Mesendoderm (in vitro differentiated cells): Measurements from ENCODE around the gene ADCY4. TPM values are rescaled to one million over a fixed set of nuclear protein-coding genes. Genes with fewer than 3 reads are reported as not detected.

Experiments used
- DNase-seq: peaks from one replicate; pipeline ENCODE4 v3.0.0; 2013
- H2AK5ac ChIP-seq: 2 replicates; pipeline ENCODE4 v1.6.1; 2013; ENCODE audit warnings: low read length, inconsistent platforms
- H2BK120ac ChIP-seq: 2 replicates; pipeline ENCODE4 v1.6.1; 2013; ENCODE audit warnings: low read depth, mild to moderate bottlenecking, low read length, moderate library complexity, mixed read lengths
- H2BK15ac ChIP-seq: replicated peaks from 2 replicates; pipeline ENCODE4 v1.6.1; 2013; ENCODE audit warnings: low read depth, mild to moderate bottlenecking, moderate library complexity
- H2BK5ac ChIP-seq: 2 replicates; pipeline ENCODE4 v1.6.1; 2013; ENCODE audit warnings: low read length, inconsistent platforms
- H3K18ac ChIP-seq: 2 replicates; pipeline ENCODE4 v1.6.1; 2013; ENCODE audit warnings: mild to moderate bottlenecking, low read length, mixed read lengths
- H3K23ac ChIP-seq: one replicate; pipeline ENCODE4 v1.6.1; 2013; ENCODE audit warnings: low read length
- H3K27ac ChIP-seq: 2 replicates; pipeline ENCODE4 v1.5.1; 2013; ENCODE audit warnings: low read depth, mild to moderate bottlenecking, inconsistent platforms, low read length, moderate library complexity
- H3K27me3 ChIP-seq: 2 replicates; pipeline ENCODE4 v1.6.1; 2013; ENCODE audit warnings: low read length, control low read depth, mild to moderate bottlenecking, inconsistent platforms; ENCODE audit not compliant: insufficient read depth, poor library complexity
- H3K36me3 ChIP-seq: 2 replicates; pipeline ENCODE4 v1.6.1; 2013; ENCODE audit warnings: low read length, inconsistent platforms; ENCODE audit not compliant: control insufficient read depth, insufficient read depth
- H3K4ac ChIP-seq: one replicate; pipeline ENCODE4 v1.6.1; 2013; ENCODE audit warnings: low read depth, mild to moderate bottlenecking, low read length, moderate library complexity
- H3K4me1 ChIP-seq: 2 replicates; pipeline ENCODE4 v1.6.1; 2013; ENCODE audit warnings: low read depth, low read length, inconsistent platforms; ENCODE audit not compliant: control insufficient read depth
- H3K4me2 ChIP-seq: 2 replicates; pipeline ENCODE4 v1.6.1; 2013; ENCODE audit warnings: low read length
- H3K4me3 ChIP-seq: 2 replicates; pipeline ENCODE4 v1.5.1; 2013; ENCODE audit warnings: mild to moderate bottlenecking, low read length
- H3K56ac ChIP-seq: one replicate; pipeline ENCODE4 v1.6.1; 2013; ENCODE audit warnings: low read length
- H3K79me1 ChIP-seq: 2 replicates; pipeline ENCODE4 v1.6.1; 2013; ENCODE audit warnings: low read length, inconsistent platforms
- H3K79me2 ChIP-seq: 2 replicates; pipeline ENCODE4 v1.6.1; 2013; ENCODE audit warnings: mild to moderate bottlenecking, low read length; ENCODE audit not compliant: control insufficient read depth, insufficient read depth
- H3K9ac ChIP-seq: 2 replicates; pipeline ENCODE4 v1.6.1; 2013; ENCODE audit warnings: low read length, inconsistent platforms
- H4K5ac ChIP-seq: one replicate; pipeline ENCODE4 v1.6.1; 2013; ENCODE audit warnings: low read length
- H4K8ac ChIP-seq: one replicate; pipeline ENCODE4 v1.6.1; 2013; ENCODE audit warnings: low read depth, mild to moderate bottlenecking, control low read depth, low read length, moderate library complexity
- WGBS: extraction: QIAGEN DNeasy Blood & Tissue Kit; methylation state at CpG from one replicate; pipeline ENCODE4 v1.1.7; 2013; ENCODE audit warnings: low lambda C conversion rate, missing lambda C conversion rate; ENCODE audit not compliant: insufficient coverage; ENCODE audit errors: extremely low coverage; 5-methylcytosine and 5-hydroxymethylcytosine counted together
- polyA plus RNA-seq, 2 experiments: library from polyadenylated mRNA; stranded (reverse); fragments of 200-250 nt; gene quantifications; one replicate each; pipeline ENCODE4 v1.2.3, GENCODE V29; 2013

The ADCY4 gene
- 0.06 TPM for polyA plus RNA-seq (2013, experiment 1 of 2)
- polyA plus RNA-seq (2013, experiment 2 of 2): 0.08 TPM

GRCh38 chr14:24334431-24335291, at the start of gene ADCY4:
TSS of gene ADCY4 (minus strand) at chr14:24335071. CDS start at chr14:24334652, 419 bp downstream.
- Histone ChIP-seq H3K9ac (peak within 1 kb of the TSS; percentile 42), H2BK15ac (no peak within 1 kb of the TSS), H2BK5ac (no peak within 1 kb of the TSS), H3K27me3 (peaks cover 40% of the 10 kb centered on the region), H3K79me2 (no peaks in the 10 kb centered on the region), H4K5ac (no peak within 1 kb of the TSS), H3K18ac (no peak within 1 kb of the TSS), H3K4ac (no peak within 1 kb of the TSS), H3K27ac (no peak within 1 kb of the TSS), H2AK5ac (no peak within 1 kb of the TSS), H3K4me3 (peak within 1 kb of the TSS; percentile 32), H3K4me1 (peaks cover 2% of the 10 kb centered on the region), H3K23ac (no peak within 1 kb of the TSS), H2BK120ac (no peak within 1 kb of the TSS), H3K56ac (peak within 1 kb of the TSS; percentile 83), H3K79me1 (no peaks in the 10 kb centered on the region), H3K4me2 (peak within 1 kb of the TSS; percentile 90), H3K36me3 (no peaks in the 10 kb centered on the region), H4K8ac (no peak within 1 kb of the TSS)
- WGBS: no CpG with 5 or more reads among the region's 65 CpGs
- no peak for DNase-seq

- no peaks in the 10 kb centered on the region for H3K79me1 ChIP-seq
- H2BK120ac ChIP-seq: no peak overlapping the region
- no peaks in the 10 kb centered on the region for H3K36me3 ChIP-seq
- no peaks in the 10 kb centered on the region for H3K4me1 ChIP-seq
- no peak overlapping the region for H2AK5ac ChIP-seq
- no peak overlapping the region for H3K4me2 ChIP-seq
- H3K18ac ChIP-seq: no peak overlapping the region
- H3K79me2 ChIP-seq: no peaks in the 10 kb centered on the region
- no peak overlapping the region for H3K4ac ChIP-seq
- no peak for DNase-seq
- no peak overlapping the region for H3K27ac ChIP-seq
- no CpG with 5 or more reads among the region's 4 CpGs for WGBS
- H3K4me3 ChIP-seq: no peak overlapping the region
- H3K56ac ChIP-seq: no peak overlapping the region
- no peak overlapping the region for H3K9ac ChIP-seq
- H4K8ac ChIP-seq: no peak overlapping the region
- no peaks in the 10 kb centered on the region for H3K27me3 ChIP-seq
- no peak overlapping the region for H2BK15ac ChIP-seq
- no peak overlapping the region for H3K23ac ChIP-seq
- no peak overlapping the region for H2BK5ac ChIP-seq
- no peak overlapping the region for H4K5ac ChIP-seq
Observed at GRCh38 chr14:24384169-24384568, 49.3 kb upstream of the ADCY4 start.

GRCh38 chr14:24382064-24382371, 47.1 kb upstream of the ADCY4 start:
- no peak overlapping the region for H3K4me2 ChIP-seq
- no peak overlapping the region for H2AK5ac ChIP-seq
- no CpG with 5 or more reads among the region's 4 CpGs for WGBS
- H3K36me3 ChIP-seq: no peaks in the 10 kb centered on the region
- H2BK5ac ChIP-seq: no peak overlapping the region
- no peaks in the 10 kb centered on the region for H3K79me1 ChIP-seq
- H4K5ac ChIP-seq: no peak overlapping the region
- H3K9ac ChIP-seq: no peak overlapping the region
- no peaks in the 10 kb centered on the region for H3K27me3 ChIP-seq
- H3K79me2 ChIP-seq: no peaks in the 10 kb centered on the region
- H3K18ac ChIP-seq: no peak overlapping the region
- no peak overlapping the region for H3K4me3 ChIP-seq
- no peak overlapping the region for H3K4ac ChIP-seq
- H2BK15ac ChIP-seq: no peak overlapping the region
- no peak overlapping the region for H3K23ac ChIP-seq
- no peaks in the 10 kb centered on the region for H3K4me1 ChIP-seq
- H2BK120ac ChIP-seq: no peak overlapping the region
- no peak overlapping the region for H3K27ac ChIP-seq
- no peak overlapping the region for H3K56ac ChIP-seq
- H4K8ac ChIP-seq: no peak overlapping the region
- no peak for DNase-seq

GRCh38 chr14:24381363-24382063, 46.6 kb upstream of the ADCY4 start:
- Histone ChIP-seq H2AK5ac (no peak overlapping the region), H4K5ac (no peak overlapping the region), H2BK120ac (no peak overlapping the region), H3K79me1 (no peaks in the 10 kb centered on the region), H3K56ac (no peak overlapping the region), H3K4me1 (no peaks in the 10 kb centered on the region), H4K8ac (no peak overlapping the region), H3K4me3 (no peak overlapping the region), H3K27ac (no peak overlapping the region), H3K18ac (no peak overlapping the region), H3K4me2 (no peak overlapping the region), H3K4ac (no peak overlapping the region), H2BK15ac (no peak overlapping the region), H3K79me2 (no peaks in the 10 kb centered on the region), H3K27me3 (no peaks in the 10 kb centered on the region), H3K9ac (no peak overlapping the region), H2BK5ac (no peak overlapping the region), H3K36me3 (no peaks in the 10 kb centered on the region), H3K23ac (no peak overlapping the region)
- no peak for DNase-seq
- WGBS: no CpG with 5 or more reads among the region's 8 CpGs

- no peak overlapping the region for H3K18ac ChIP-seq
- H3K9ac ChIP-seq: no peak overlapping the region
- H3K56ac ChIP-seq: no peak overlapping the region
- no peaks in the 10 kb centered on the region for H3K79me2 ChIP-seq
- no peaks in the 10 kb centered on the region for H3K36me3 ChIP-seq
- H3K79me1 ChIP-seq: no peaks in the 10 kb centered on the region
- no peak overlapping the region for H3K4ac ChIP-seq
- no peak overlapping the region for H4K8ac ChIP-seq
- no peak overlapping the region for H3K23ac ChIP-seq
- DNase-seq: no peak
- no peak overlapping the region for H4K5ac ChIP-seq
- no CpG with 5 or more reads among the region's 15 CpGs for WGBS
- no peak overlapping the region for H2BK120ac ChIP-seq
- H2AK5ac ChIP-seq: no peak overlapping the region
- H2BK5ac ChIP-seq: no peak overlapping the region
- no peak overlapping the region for H3K27ac ChIP-seq
- H3K27me3 ChIP-seq: no peaks in the 10 kb centered on the region
- no peak overlapping the region for H2BK15ac ChIP-seq
- no peak overlapping the region for H3K4me3 ChIP-seq
- no peak overlapping the region for H3K4me2 ChIP-seq
- peaks cover 3% of the 10 kb centered on the region for H3K4me1 ChIP-seq
Observed at GRCh38 chr14:24379907-24380730, 45.2 kb upstream of the ADCY4 start.
